H1 (cell line): ENCODE data around the gene CACFD1. TPM values are rescaled to one million over a fixed set of nuclear protein-coding genes. Genes with fewer than 3 reads are reported as not detected.
A peak's percentile ranks its signal among the peaks of the same experiment; 100 is the strongest.

Experiments used
- RBBP5 ChIP-seq: IDR thresholded peaks from 2 replicates; pipeline ENCODE4 v1.7.1; 2012; ENCODE audit warnings: low read depth, mild to moderate bottlenecking, inconsistent platforms, low read length, moderate library complexity, borderline replicate concordance
- SP4 ChIP-seq: IDR thresholded peaks from 2 replicates; pipeline ENCODE4 v1.6.1; 2012; ENCODE audit warnings: low read length, inconsistent platforms
- polyA plus RNA-seq, 7 experiments: library from polyadenylated mRNA; depleted of rRNA in 3 of 7; stranded (reverse) in 5 of 7; unstranded in 2 of 7; fragments of >200 nt in 5 of 7; fragments of 200-250 nt in 2 of 7; gene quantifications; 1 replicate in 5 of 7; 2 replicates in 1 of 7; 4 replicates in 1 of 7; pipeline versions ENCODE4 v1.2.1 to v1.2.3, GENCODE V29; 2011 to 2013; ENCODE audit warnings: missing spikeins in 2 of 7, mixed read lengths in 2 of 7
- total RNA-seq: library from RNA; stranded (reverse); fragmentation: NEBNext Ultra II Directional; extraction: Animal tissue kit (Norgen Biotek cat#: 25700); gene quantifications from 2 replicates; pipeline ENCODE4 v1.2.1, GENCODE V29; 2021
- TF ChIP-seq, protein P1 (sequence below): IDR thresholded peaks from 2 replicates; pipeline ENCODE4 v1.6.1; 2012; ENCODE audit warnings: inconsistent platforms
- TF ChIP-seq, protein P2 (sequence below): IDR thresholded peaks from 2 replicates; pipeline ENCODE4 v1.6.1; 2011; ENCODE audit warnings: low read length, improper control_type of control experiment

The CACFD1 gene
- total and polyA plus RNA-seq, 2 of the 8 experiments (the other 6 are each of a cell fraction or from before 2014, with no cell fraction given) = 13.4 to 15.5 TPM

DNA sequence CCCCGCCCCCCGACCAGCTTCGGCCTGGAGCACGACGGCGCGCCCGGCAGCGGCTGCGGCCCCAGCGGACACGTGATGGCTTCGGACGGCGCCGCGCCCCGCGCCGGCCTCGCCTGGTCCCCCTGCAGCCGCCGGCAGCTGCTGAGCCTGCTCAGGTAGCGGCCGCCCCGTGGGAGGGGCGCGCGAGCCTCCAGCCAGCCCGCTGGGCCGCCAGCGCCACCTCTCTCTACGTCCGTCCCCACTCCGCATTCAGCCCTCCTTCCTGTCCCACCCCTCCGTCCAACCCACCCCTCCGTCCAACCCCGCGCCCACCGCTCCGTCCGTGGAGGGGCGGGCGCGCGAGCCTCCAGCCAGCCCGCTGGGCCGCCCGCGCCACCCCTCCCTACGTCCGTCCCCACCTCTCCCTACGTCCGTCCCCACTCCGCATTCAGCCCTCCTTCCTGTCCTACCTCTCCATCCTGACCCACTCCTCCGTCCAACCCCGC, 31.1 kb upstream of the CACFD1 start (continued):
- TF ChIP-seq RBBP5 (0 out of 2 replicates have a peak, but pooled peaks have one; percentile 15), SP4 (no peak)
- TF ChIP-seq, protein P1, sequence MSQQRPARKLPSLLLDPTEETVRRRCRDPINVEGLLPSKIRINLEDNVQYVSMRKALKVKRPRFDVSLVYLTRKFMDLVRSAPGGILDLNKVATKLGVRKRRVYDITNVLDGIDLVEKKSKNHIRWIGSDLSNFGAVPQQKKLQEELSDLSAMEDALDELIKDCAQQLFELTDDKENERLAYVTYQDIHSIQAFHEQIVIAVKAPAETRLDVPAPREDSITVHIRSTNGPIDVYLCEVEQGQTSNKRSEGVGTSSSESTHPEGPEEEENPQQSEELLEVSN = peak; percentile 70
- TF ChIP-seq, protein P2, sequence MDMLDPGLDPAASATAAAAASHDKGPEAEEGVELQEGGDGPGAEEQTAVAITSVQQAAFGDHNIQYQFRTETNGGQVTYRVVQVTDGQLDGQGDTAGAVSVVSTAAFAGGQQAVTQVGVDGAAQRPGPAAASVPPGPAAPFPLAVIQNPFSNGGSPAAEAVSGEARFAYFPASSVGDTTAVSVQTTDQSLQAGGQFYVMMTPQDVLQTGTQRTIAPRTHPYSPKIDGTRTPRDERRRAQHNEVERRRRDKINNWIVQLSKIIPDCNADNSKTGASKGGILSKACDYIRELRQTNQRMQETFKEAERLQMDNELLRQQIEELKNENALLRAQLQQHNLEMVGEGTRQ = peak; percentile 61; the same call in 1 of the 2 replicates
